Right lobe of liver (tissue), 4 donors: ENCODE data around the gene JDP2.

Experiments
- CTCF ChIP-seq, 4 donors: fragments of 200-600 bp in 3 of 4; fragments of 450-650 bp in 1 of 4; IDR thresholded peaks; one replicate each; pipeline versions ENCODE4 v1.5.1 to v1.8.0; 2016 to 2022; ENCODE audit warnings: antibody characterized with exemption in 4 of 4, mild to moderate bottlenecking in 2 of 4
- POLR2A ChIP-seq: fragments of 450-650 bp; IDR thresholded peaks from one replicate; pipeline ENCODE4 v1.6.1; 2017; ENCODE audit warnings: antibody characterized with exemption, mild to moderate bottlenecking
- donor health status: DM: no; HTN: no; CAD: no.
- donor health status: DM: no; HTN: no; CAD: no.
- donor health status: DM: no; HTN: yes; CAD: no.

- TF ChIP-seq POLR2A, result no peak
- TF ChIP-seq CTCF (IDR thresholded peaks at IDR 0.05), result peak in 1 of 4 donors; percentile 5
These were observed 2.3 kb downstream of the JDP2 start for GRCh38 chr14:75430116-75430515.
